ENCODE results near the gene SRRM2.

Gene SRRM2

GRCh38 chr16:2740476-2740875 is 12.0 kb upstream of the SRRM2 start:
- no peak for TF ChIP-seq CTCF (IDR thresholded peaks at IDR 0.05; ENCODE audit: insufficient read depth, low read depth, low read length, missing control alignments)
- H3K4me3 ChIP-seq (ENCODE audit: low read length) = no peak overlapping the region
- no peak for DNase-seq (ENCODE audit: low read depth)

- no peak for TF ChIP-seq CTCF (IDR thresholded peaks at IDR 0.05; ENCODE audit: insufficient read depth, low read depth, low read length, missing control alignments)
- DNase-seq (ENCODE audit: low read depth) = no peak
- no peak overlapping the region for H3K4me3 ChIP-seq (ENCODE audit: low read length)
These were observed 11.3 kb upstream of the SRRM2 start for GRCh38 chr16:2741168-2741567.

- no peak for TF ChIP-seq CTCF (IDR thresholded peaks at IDR 0.05; ENCODE audit: insufficient read depth, low read depth, low read length, missing control alignments)
- no peak overlapping the region for H3K4me3 ChIP-seq (ENCODE audit: low read length)
- DNase-seq (ENCODE audit: low read depth) = no peak
These were observed 10.0 kb upstream of the SRRM2 start for GRCh38 chr16:2742323-2743006.

GRCh38 chr16:2743007-2743810 is 9.2 kb upstream of the SRRM2 start:
- no peak for TF ChIP-seq CTCF (IDR thresholded peaks at IDR 0.05; ENCODE audit: insufficient read depth, low read depth, low read length, missing control alignments)
- H3K4me3 ChIP-seq (ENCODE audit: low read length) = no peak overlapping the region
- DNase-seq (ENCODE audit: low read depth) = no peak

GRCh38 chr16:2744711-2745110 is 7.7 kb upstream of the SRRM2 start:
- DNase-seq (ENCODE audit: low read depth) = no peak
- H3K4me3 ChIP-seq (ENCODE audit: low read length) = no peak overlapping the region
- no peak for TF ChIP-seq CTCF (IDR thresholded peaks at IDR 0.05; ENCODE audit: insufficient read depth, low read depth, low read length, missing control alignments)

GRCh38 chr16:2745116-2745890 is 7.1 kb upstream of the SRRM2 start:
- no peak for TF ChIP-seq CTCF (IDR thresholded peaks at IDR 0.05; ENCODE audit: insufficient read depth, low read depth, low read length, missing control alignments)
- no peak overlapping the region for H3K4me3 ChIP-seq (ENCODE audit: low read length)
- DNase-seq (ENCODE audit: low read depth) = no peak

All from epithelial cell of esophagus (primary cell).